WTC11 (cell line): ENCODE measurements around the gene CTTNBP2.

ENCODE experiments used
- ESRRA ChIP-seq: sonication (generic); formaldehyde crosslinking; IDR thresholded peaks from 2 replicates; pipeline ENCODE4 v1.8.1; 2022; ENCODE audit warnings: mild to moderate bottlenecking, missing genetic modification reagents, borderline replicate concordance
- IRF2 ChIP-seq: sonication (generic); formaldehyde crosslinking; IDR thresholded peaks from 2 replicates; pipeline ENCODE4 v1.8.0; 2022; ENCODE audit warnings: low read depth, missing genetic modification reagents, borderline replicate concordance
- MXD4 ChIP-seq: fragments of 250-450 bp; sonication (Bioruptor Pico); IDR thresholded peaks from 2 replicates; pipeline ENCODE4 v1.8.0; 2021; ENCODE audit warnings: mild to moderate bottlenecking, moderate library complexity, borderline replicate concordance
- NFYB ChIP-seq: sonication (generic); formaldehyde crosslinking; conservative IDR thresholded peaks from 2 replicates; pipeline ENCODE4 v1.8.0; 2022; ENCODE audit warnings: low read depth, missing genetic modification reagents
- PRRX2 ChIP-seq: fragments of 250-450 bp; sonication (Bioruptor Pico); IDR thresholded peaks from 2 replicates; pipeline ENCODE4 v1.8.0; 2021; ENCODE audit warnings: mild to moderate bottlenecking
- SMAD4 ChIP-seq: sonication (generic); formaldehyde crosslinking; IDR thresholded peaks from 2 replicates; pipeline ENCODE4 v1.8.0; 2022; ENCODE audit warnings: mild to moderate bottlenecking, missing genetic modification reagents
- SP1 ChIP-seq: sonication (generic); formaldehyde crosslinking; conservative IDR thresholded peaks from 2 replicates; pipeline ENCODE4 v1.8.1; 2022; ENCODE audit warnings: missing genetic modification reagents
- ZBTB21 ChIP-seq: sonication (generic); formaldehyde crosslinking; IDR thresholded peaks from 2 replicates; pipeline ENCODE4 v1.8.1; 2023; ENCODE audit warnings: mild to moderate bottlenecking, missing genetic modification reagents, borderline replicate concordance
- TF ChIP-seq, protein P1 (sequence below): fragments of 200-600 bp; IDR thresholded peaks from 2 replicates; pipeline ENCODE4 v1.8.0; 2022; ENCODE audit warnings: antibody characterized with exemption
- TF ChIP-seq, protein P2 (sequence below): sonication (generic); formaldehyde crosslinking; IDR thresholded peaks from 2 replicates; pipeline ENCODE4 v1.8.0; 2022; ENCODE audit warnings: mild to moderate bottlenecking, missing genetic modification reagents
- TF ChIP-seq, protein P3 (sequence below): fragments of 250-450 bp; sonication (Bioruptor Pico); IDR thresholded peaks from 2 replicates; pipeline ENCODE4 v1.9.0; 2021; ENCODE audit warnings: mild to moderate bottlenecking, borderline replicate concordance
- TF ChIP-seq, protein P4 (sequence below): sonication (generic); formaldehyde crosslinking; IDR thresholded peaks from 2 replicates; pipeline ENCODE4 v1.8.0; 2023; ENCODE audit warnings: mild to moderate bottlenecking, missing genetic modification reagents
- TF ChIP-seq, protein P5 (sequence below): sonication (generic); formaldehyde crosslinking; IDR thresholded peaks from 2 replicates; pipeline ENCODE4 v1.8.0; 2022; ENCODE audit warnings: mild to moderate bottlenecking, missing genetic modification reagents

DNA sequence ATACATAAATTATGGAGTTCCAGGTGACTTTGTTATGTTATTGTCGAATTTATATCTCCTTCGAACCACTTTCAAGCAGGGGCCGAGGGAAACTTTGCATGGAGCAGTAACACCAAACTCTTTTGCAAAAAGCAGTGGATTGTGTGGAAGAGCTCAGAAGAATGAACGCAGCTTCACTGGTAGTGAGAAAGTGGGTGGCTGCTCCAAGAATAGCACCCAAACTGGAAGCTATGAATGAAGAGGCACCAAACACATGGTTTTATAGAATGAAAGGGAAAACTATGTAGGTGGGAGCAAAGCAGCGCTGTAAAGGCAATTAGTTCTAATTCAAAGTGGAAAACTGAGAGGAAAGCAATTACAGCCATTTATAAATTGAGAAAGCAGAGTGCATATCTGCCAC, 67.2 kb downstream of the CTTNBP2 start:
- TF ChIP-seq IRF2 (CRISPR knock-in tag) (no peak), SMAD4 (CRISPR knock-in tag) (no peak), ESRRA (no peak), NFYB (CRISPR knock-in tag) (no peak), MXD4 (CRISPR knock-in tag) (no peak), PRRX2 (CRISPR knock-in tag) (no peak), ZBTB21 (CRISPR knock-in tag) (no peak), SP1 (CRISPR knock-in tag) (no peak)
- TF ChIP-seq, protein P1, sequence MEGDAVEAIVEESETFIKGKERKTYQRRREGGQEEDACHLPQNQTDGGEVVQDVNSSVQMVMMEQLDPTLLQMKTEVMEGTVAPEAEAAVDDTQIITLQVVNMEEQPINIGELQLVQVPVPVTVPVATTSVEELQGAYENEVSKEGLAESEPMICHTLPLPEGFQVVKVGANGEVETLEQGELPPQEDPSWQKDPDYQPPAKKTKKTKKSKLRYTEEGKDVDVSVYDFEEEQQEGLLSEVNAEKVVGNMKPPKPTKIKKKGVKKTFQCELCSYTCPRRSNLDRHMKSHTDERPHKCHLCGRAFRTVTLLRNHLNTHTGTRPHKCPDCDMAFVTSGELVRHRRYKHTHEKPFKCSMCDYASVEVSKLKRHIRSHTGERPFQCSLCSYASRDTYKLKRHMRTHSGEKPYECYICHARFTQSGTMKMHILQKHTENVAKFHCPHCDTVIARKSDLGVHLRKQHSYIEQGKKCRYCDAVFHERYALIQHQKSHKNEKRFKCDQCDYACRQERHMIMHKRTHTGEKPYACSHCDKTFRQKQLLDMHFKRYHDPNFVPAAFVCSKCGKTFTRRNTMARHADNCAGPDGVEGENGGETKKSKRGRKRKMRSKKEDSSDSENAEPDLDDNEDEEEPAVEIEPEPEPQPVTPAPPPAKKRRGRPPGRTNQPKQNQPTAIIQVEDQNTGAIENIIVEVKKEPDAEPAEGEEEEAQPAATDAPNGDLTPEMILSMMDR = no peak
- TF ChIP-seq, protein P2, sequence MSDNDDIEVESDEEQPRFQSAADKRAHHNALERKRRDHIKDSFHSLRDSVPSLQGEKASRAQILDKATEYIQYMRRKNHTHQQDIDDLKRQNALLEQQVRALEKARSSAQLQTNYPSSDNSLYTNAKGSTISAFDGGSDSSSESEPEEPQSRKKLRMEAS (CRISPR knock-in tag) = no peak
- TF ChIP-seq, protein P3, sequence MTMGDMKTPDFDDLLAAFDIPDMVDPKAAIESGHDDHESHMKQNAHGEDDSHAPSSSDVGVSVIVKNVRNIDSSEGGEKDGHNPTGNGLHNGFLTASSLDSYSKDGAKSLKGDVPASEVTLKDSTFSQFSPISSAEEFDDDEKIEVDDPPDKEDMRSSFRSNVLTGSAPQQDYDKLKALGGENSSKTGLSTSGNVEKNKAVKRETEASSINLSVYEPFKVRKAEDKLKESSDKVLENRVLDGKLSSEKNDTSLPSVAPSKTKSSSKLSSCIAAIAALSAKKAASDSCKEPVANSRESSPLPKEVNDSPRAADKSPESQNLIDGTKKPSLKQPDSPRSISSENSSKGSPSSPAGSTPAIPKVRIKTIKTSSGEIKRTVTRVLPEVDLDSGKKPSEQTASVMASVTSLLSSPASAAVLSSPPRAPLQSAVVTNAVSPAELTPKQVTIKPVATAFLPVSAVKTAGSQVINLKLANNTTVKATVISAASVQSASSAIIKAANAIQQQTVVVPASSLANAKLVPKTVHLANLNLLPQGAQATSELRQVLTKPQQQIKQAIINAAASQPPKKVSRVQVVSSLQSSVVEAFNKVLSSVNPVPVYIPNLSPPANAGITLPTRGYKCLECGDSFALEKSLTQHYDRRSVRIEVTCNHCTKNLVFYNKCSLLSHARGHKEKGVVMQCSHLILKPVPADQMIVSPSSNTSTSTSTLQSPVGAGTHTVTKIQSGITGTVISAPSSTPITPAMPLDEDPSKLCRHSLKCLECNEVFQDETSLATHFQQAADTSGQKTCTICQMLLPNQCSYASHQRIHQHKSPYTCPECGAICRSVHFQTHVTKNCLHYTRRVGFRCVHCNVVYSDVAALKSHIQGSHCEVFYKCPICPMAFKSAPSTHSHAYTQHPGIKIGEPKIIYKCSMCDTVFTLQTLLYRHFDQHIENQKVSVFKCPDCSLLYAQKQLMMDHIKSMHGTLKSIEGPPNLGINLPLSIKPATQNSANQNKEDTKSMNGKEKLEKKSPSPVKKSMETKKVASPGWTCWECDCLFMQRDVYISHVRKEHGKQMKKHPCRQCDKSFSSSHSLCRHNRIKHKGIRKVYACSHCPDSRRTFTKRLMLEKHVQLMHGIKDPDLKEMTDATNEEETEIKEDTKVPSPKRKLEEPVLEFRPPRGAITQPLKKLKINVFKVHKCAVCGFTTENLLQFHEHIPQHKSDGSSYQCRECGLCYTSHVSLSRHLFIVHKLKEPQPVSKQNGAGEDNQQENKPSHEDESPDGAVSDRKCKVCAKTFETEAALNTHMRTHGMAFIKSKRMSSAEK (CRISPR knock-in tag) = no peak
- TF ChIP-seq, protein P4, sequence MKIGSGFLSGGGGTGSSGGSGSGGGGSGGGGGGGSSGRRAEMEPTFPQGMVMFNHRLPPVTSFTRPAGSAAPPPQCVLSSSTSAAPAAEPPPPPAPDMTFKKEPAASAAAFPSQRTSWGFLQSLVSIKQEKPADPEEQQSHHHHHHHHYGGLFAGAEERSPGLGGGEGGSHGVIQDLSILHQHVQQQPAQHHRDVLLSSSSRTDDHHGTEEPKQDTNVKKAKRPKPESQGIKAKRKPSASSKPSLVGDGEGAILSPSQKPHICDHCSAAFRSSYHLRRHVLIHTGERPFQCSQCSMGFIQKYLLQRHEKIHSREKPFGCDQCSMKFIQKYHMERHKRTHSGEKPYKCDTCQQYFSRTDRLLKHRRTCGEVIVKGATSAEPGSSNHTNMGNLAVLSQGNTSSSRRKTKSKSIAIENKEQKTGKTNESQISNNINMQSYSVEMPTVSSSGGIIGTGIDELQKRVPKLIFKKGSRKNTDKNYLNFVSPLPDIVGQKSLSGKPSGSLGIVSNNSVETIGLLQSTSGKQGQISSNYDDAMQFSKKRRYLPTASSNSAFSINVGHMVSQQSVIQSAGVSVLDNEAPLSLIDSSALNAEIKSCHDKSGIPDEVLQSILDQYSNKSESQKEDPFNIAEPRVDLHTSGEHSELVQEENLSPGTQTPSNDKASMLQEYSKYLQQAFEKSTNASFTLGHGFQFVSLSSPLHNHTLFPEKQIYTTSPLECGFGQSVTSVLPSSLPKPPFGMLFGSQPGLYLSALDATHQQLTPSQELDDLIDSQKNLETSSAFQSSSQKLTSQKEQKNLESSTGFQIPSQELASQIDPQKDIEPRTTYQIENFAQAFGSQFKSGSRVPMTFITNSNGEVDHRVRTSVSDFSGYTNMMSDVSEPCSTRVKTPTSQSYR (CRISPR knock-in tag) = no peak
- TF ChIP-seq, protein P5, sequence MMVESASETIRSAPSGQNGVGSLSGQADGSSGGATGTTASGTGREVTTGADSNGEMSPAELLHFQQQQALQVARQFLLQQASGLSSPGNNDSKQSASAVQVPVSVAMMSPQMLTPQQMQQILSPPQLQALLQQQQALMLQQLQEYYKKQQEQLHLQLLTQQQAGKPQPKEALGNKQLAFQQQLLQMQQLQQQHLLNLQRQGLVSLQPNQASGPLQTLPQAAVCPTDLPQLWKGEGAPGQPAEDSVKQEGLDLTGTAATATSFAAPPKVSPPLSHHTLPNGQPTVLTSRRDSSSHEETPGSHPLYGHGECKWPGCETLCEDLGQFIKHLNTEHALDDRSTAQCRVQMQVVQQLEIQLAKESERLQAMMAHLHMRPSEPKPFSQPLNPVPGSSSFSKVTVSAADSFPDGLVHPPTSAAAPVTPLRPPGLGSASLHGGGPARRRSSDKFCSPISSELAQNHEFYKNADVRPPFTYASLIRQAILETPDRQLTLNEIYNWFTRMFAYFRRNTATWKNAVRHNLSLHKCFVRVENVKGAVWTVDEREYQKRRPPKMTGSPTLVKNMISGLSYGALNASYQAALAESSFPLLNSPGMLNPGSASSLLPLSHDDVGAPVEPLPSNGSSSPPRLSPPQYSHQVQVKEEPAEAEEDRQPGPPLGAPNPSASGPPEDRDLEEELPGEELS (CRISPR knock-in tag) = no peak
